K562 (cell line): ENCODE data around the gene KLK6. TPM values are rescaled to one million over a fixed set of nuclear protein-coding genes. Genes with fewer than 3 reads are reported as not detected.

ENCODE experiments used
- ATAC-seq: fragments of 200-7000 bp; cut with Tn5 transposase; 3 replicates; pipeline ENCODE4 v1.9.1; 2020; ENCODE audit warnings: moderate library complexity
- BruUV-seq: library from RNA; stranded (reverse); fragments of 400-500 nt; replicated peaks from 2 replicates; lab custom pipeline; 2021; lab: Mats Ljungman, UMichigan
- CTCF ChIA-PET: fragments of 300-600 bp; formaldehyde crosslinking; extraction: SDS; loops from one replicate; lab custom pipeline; 2021; ENCODE audit warnings: low intra/inter-chr PET ratio; lab: Yijun Ruan, JAX
- POLR2A ChIA-PET: fragments of 300-600, 350-650 bp; sonication (Branson Sonifier 250); formaldehyde crosslinking; extraction: SDS; loops from one replicate; lab custom pipeline; 2021; ENCODE audit warnings: antibody characterized with exemption, inconsistent platforms; lab: Yijun Ruan, JAX
- DNase-seq, 4 experiments: peaks; one replicate each; pipeline versions ENCODE4 v3.0.0 to v3.0.0-alpha.2; 2011 to 2018; ENCODE audit warnings: low spot score in 3 of 4, mixed read lengths in 3 of 4; ENCODE audit errors: extremely low read depth in 1 of 4
- FAIRE-seq: peaks from 2 replicates; lab custom pipeline; 2011; peaks lifted over from hg19 to GRCh38; lab: Jason Lieb, UNC
- H2AFZ ChIP-seq: 2 replicates; pipeline ENCODE4 v1.6.0; 2011; ENCODE audit warnings: low read depth, low read length, control low read depth, inconsistent platforms
- H3K27ac ChIP-seq: fragments of 200-600 bp; 3 replicates; pipeline ENCODE4 v1.8.0; 2011; ENCODE audit warnings: low read depth, mild to moderate bottlenecking, control low read depth, inconsistent platforms, low read length, moderate library complexity, mixed read lengths; ENCODE audit errors: extremely low read depth
- H3K27me3 ChIP-seq, 2 experiments: fragments of 300-600 bp in 1 of 2; 2 replicates in 1 of 2; 3 replicates in 1 of 2; pipeline versions ENCODE4 v1.6.0 to v1.8.0; 2011; ENCODE audit warnings: inconsistent platforms in 2 of 2, low read length in 2 of 2, mild to moderate bottlenecking in 1 of 2, mixed read lengths in 1 of 2, moderate library complexity in 1 of 2; ENCODE audit not compliant: control insufficient read depth in 2 of 2, insufficient read depth in 2 of 2
- H3K36me3 ChIP-seq: fragments of 300-600 bp; 3 replicates; pipeline ENCODE4 v1.8.0; 2011; ENCODE audit warnings: mild to moderate bottlenecking, low read length, inconsistent platforms; ENCODE audit not compliant: control insufficient read depth, insufficient read depth
- H3K4me1 ChIP-seq, 2 experiments: fragments of 200-600 bp in 1 of 2; replicated peaks in 1 of 2; 2 replicates in 1 of 2; 3 replicates in 1 of 2; pipeline versions ENCODE4 v1.5.1 to v1.8.0; 2011; ENCODE audit warnings: inconsistent platforms in 2 of 2, low read length in 2 of 2, mild to moderate bottlenecking in 1 of 2, mixed read lengths in 1 of 2, moderate library complexity in 1 of 2; ENCODE audit not compliant: control insufficient read depth in 2 of 2, insufficient read depth in 2 of 2
- H3K4me2 ChIP-seq: 2 replicates; pipeline ENCODE4 v1.6.1; 2011; ENCODE audit warnings: low read length, control low read depth, inconsistent platforms, mixed read lengths; ENCODE audit not compliant: insufficient read depth
- H3K4me3 ChIP-seq: fragments of 200-600 bp; sonication (generic), shearing (Covaris generic); 2 replicates; pipeline ENCODE4 v1.5.1; 2016; ENCODE audit warnings: control low read depth, inconsistent platforms
- H3K79me2 ChIP-seq: fragments of 200-600 bp; 3 replicates; pipeline ENCODE4 v1.8.0; 2011; ENCODE audit warnings: low read length, inconsistent platforms; ENCODE audit not compliant: control insufficient read depth, insufficient read depth
- H3K9ac ChIP-seq, 2 experiments: 2 replicates each; pipeline versions ENCODE4 v1.6.0 to v1.6.1; 2011; ENCODE audit warnings: low read depth in 2 of 2, low read length in 2 of 2, control low read depth in 1 of 2, inconsistent platforms in 1 of 2, mild to moderate bottlenecking in 1 of 2, mixed read lengths in 1 of 2; ENCODE audit not compliant: insufficient read depth in 1 of 2
- H3K9me1 ChIP-seq: one replicate; pipeline ENCODE4 v1.6.0; 2011; ENCODE audit warnings: inconsistent platforms, mild to moderate bottlenecking, low read length, moderate library complexity; ENCODE audit not compliant: control insufficient read depth, insufficient read depth
- H3K9me3 ChIP-seq: replicated peaks from 2 replicates; pipeline ENCODE4 v1.5.1; 2011; ENCODE audit warnings: low read depth, low read length, inconsistent platforms; ENCODE audit not compliant: control insufficient read depth, insufficient read depth
- H4K20me1 ChIP-seq: replicated peaks from 2 replicates; pipeline ENCODE4 v1.6.1; 2011; ENCODE audit warnings: low read length, inconsistent platforms, mixed read lengths; ENCODE audit not compliant: control insufficient read depth, insufficient read depth
- BHLHE40 ChIP-seq: IDR thresholded peaks from 2 replicates; pipeline ENCODE4 v1.6.1; 2011; ENCODE audit warnings: low read length, improper control_type of control experiment
- BRD4 ChIP-seq: fragments of 200-600 bp; sonication (generic); IDR thresholded peaks from 2 replicates; pipeline ENCODE4 v1.6.1; 2017; ENCODE audit warnings: inconsistent platforms
- EZH2 ChIP-seq: IDR thresholded peaks from 2 replicates; pipeline ENCODE4 v1.6.1; 2012; ENCODE audit warnings: low read depth, mild to moderate bottlenecking, inconsistent platforms, low read length, borderline replicate concordance
- IRF2 ChIP-seq: sonication (generic); formaldehyde crosslinking; IDR thresholded peaks from 2 replicates; pipeline ENCODE4 v1.8.1; 2022; ENCODE audit warnings: mild to moderate bottlenecking, missing genetic modification reagents
- ZFP36 ChIP-seq: fragments of 150-350 bp; IDR thresholded peaks from 2 replicates; pipeline ENCODE4 v1.6.1; 2018; ENCODE audit warnings: low read length, low read depth; ENCODE audit not compliant: partially characterized antibody
- WGBS: fragments of 100-300 bp; shearing (Covaris generic); methylation state at CpG from one replicate; pipeline ENCODE4 v1.1.6; 2016; ENCODE audit warnings: low coverage, mixed read lengths; ENCODE audit not compliant: insufficient coverage; ENCODE audit errors: missing lambda C conversion rate; 5-methylcytosine and 5-hydroxymethylcytosine counted together
- in situ Hi-C: fragments of 300-500 bp; cut with MboI; formaldehyde crosslinking; loops from 4 replicates; pipeline ENCODE4 v1.15.0; 2018; ENCODE audit warnings: inconsistent platforms, mixed read lengths
- intact Hi-C: fragments of 100-400 bp; cut with micrococcal nuclease; formaldehyde crosslinking; loops from 2 replicates; pipeline ENCODE4 v1.14.2; 2022
- polyA plus RNA-seq, 8 experiments: library from polyadenylated mRNA; depleted of rRNA in 4 of 8; stranded (reverse) in 5 of 8; unstranded in 3 of 8; fragments of >200 nt; fragmentation: Nextera tagmentation in 2 of 8; fragmentation: Illumina TruSeq in 1 of 8; extraction: Ambion mirVana in 2 of 8; extraction: Trizol in 1 of 8; gene quantifications; 2 replicates each; pipeline versions ENCODE4 v1.2.1 to v1.2.3, GENCODE V29; 2011 to 2014; ENCODE audit warnings: inconsistent platforms in 1 of 8, missing spikeins in 1 of 8
- total RNA-seq, 7 experiments: library from RNA; depleted of rRNA in 6 of 7; stranded (reverse); fragments of >200 nt in 6 of 7; fragmentation: Illumina TruSeq in 2 of 7; extraction: Trizol in 2 of 7; gene quantifications; 2 replicates each; pipeline versions ENCODE4 v1.2.1 to v1.2.3, GENCODE V29; 2011 to 2021; ENCODE audit warnings: low replicate concordance in 1 of 7
- TF ChIP-seq, protein P1 (sequence below): fragments of 200-800 bp; sonication (Bioruptor generic); IDR thresholded peaks from 2 replicates; pipeline ENCODE4 v1.6.1; 2017; ENCODE audit warnings: missing genetic modification characterization, missing compliant biosample characterization
- TF ChIP-seq, protein P2 (sequence below): sonication (generic); formaldehyde crosslinking; IDR thresholded peaks from 2 replicates; pipeline ENCODE4 v1.8.1; 2023; ENCODE audit warnings: mild to moderate bottlenecking, missing genetic modification reagents
- TF ChIP-seq, protein P3 (sequence below): IDR thresholded peaks from 2 replicates; pipeline ENCODE4 v1.6.1; 2016; ENCODE audit warnings: missing genetic modification characterization, missing compliant biosample characterization
- TF ChIP-seq, protein P4 (sequence below): fragments of 250-450 bp; sonication (Bioruptor Pico); IDR thresholded peaks from 2 replicates; pipeline ENCODE4 v1.8.0; 2022; ENCODE audit warnings: inconsistent platforms, mild to moderate bottlenecking, moderate library complexity, borderline replicate concordance
- TF ChIP-seq, protein P5 (sequence below): fragments of 450-650 bp; formaldehyde crosslinking; IDR thresholded peaks from 2 replicates; pipeline ENCODE4 v1.4.0; 2020; ENCODE audit warnings: mild to moderate bottlenecking, moderate library complexity

Gene KLK6
- total and polyA plus RNA-seq, 9 of the 15 experiments (the other 6 are each of a cell fraction or from before 2014, with no cell fraction given): not detected

DNA sequence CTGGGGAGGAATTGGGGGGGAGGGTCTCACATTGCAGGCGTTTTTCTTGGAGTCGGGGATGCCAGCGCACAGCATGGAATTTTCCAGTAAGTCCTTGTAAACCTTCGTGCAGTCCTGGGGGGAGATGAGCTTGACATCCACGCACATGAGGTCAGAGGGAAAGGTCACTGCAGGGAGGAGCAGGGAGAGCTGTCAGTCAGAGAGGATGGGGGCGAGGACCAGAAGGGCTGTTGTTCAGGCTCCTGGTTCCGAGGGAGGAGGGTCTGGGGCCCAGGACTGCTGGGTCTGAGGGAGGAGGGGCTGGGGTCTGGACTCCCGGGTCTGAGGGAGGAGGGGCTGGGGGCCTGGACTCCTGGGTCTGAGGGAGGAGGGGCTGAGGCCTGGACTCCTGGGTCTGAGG is 10.4 kb upstream of the KLK6 start (continued):
- TF ChIP-seq BRD4: no peak

DNA sequence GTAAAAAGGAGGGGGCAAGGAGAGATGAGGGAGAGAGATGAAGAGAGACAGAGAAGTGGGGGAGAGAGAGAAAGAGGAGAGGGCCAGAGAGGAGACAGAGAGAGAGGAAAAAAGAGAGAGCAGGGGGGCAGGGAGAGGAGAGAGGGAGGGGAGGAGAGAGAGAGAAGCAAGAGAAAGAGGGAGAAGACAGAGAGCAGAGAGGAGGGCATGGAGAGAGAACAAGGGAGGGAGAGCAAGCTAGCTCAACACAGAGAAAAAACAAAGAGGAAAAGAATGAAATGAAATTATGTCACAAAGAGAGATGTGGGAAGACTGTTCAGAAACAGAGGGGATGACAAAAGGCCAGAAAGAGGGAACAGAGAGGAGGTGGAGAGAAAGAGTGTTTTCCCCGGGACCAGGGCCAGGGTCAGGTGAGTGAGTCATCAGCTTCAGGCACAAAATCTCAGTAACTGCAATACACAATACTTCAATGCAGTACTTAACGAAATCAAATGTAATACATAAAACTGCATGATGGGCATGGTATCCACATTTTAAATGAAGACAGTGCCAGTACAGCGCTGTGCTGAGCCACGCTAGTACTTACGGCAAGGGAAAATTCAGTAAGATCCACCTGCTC is 9.5 kb upstream of the KLK6 start:
- no peaks in the 10 kb centered on the region for H4K20me1 ChIP-seq
- intact Hi-C loops: no loop called here
- DNase-seq (no peak), ATAC-seq (no peak), FAIRE-seq (no peak)
- H2AFZ ChIP-seq: no peak overlapping the region
- H3K9ac ChIP-seq: no peak overlapping the region
- H3K79me2 ChIP-seq: no peaks in the 10 kb centered on the region
- ChIA-PET POLR2A (interaction anchor here (0.6 kb wide), 1 partner anchor 108 kb away, joined by 3 read pairs; no protein-coding TSS in a partner anchor), CTCF (no interaction called here)
- no peak overlapping the region for H3K27ac ChIP-seq
- peaks cover 2 to 11% of the 10 kb centered on the region in 2 experiments; a peak in 3 of 5 replicates for H3K27me3 ChIP-seq
- no peak overlapping the region for H3K4me3 ChIP-seq
- H3K9me3 ChIP-seq: no peaks in the 10 kb centered on the region
- no peak overlapping the region for H3K4me2 ChIP-seq
- no TSS peak for BruUV-seq
- no peaks in the 10 kb centered on the region for H3K9me1 ChIP-seq
- peaks cover 0 to under 1% of the 10 kb centered on the region in 2 experiments; a peak in 1 of 5 replicates for H3K4me1 ChIP-seq
- in situ Hi-C loops: no loop called here
- 10% methylated on average over 5 of the region's 5 CpGs for WGBS
- no peaks in the 10 kb centered on the region for H3K36me3 ChIP-seq
- no peak for TF ChIP-seq IRF2 (CRISPR knock-in tag)
- TF ChIP-seq, protein P1, sequence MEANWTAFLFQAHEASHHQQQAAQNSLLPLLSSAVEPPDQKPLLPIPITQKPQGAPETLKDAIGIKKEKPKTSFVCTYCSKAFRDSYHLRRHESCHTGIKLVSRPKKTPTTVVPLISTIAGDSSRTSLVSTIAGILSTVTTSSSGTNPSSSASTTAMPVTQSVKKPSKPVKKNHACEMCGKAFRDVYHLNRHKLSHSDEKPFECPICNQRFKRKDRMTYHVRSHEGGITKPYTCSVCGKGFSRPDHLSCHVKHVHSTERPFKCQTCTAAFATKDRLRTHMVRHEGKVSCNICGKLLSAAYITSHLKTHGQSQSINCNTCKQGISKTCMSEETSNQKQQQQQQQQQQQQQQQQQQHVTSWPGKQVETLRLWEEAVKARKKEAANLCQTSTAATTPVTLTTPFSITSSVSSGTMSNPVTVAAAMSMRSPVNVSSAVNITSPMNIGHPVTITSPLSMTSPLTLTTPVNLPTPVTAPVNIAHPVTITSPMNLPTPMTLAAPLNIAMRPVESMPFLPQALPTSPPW: no peak
- TF ChIP-seq, protein P2, sequence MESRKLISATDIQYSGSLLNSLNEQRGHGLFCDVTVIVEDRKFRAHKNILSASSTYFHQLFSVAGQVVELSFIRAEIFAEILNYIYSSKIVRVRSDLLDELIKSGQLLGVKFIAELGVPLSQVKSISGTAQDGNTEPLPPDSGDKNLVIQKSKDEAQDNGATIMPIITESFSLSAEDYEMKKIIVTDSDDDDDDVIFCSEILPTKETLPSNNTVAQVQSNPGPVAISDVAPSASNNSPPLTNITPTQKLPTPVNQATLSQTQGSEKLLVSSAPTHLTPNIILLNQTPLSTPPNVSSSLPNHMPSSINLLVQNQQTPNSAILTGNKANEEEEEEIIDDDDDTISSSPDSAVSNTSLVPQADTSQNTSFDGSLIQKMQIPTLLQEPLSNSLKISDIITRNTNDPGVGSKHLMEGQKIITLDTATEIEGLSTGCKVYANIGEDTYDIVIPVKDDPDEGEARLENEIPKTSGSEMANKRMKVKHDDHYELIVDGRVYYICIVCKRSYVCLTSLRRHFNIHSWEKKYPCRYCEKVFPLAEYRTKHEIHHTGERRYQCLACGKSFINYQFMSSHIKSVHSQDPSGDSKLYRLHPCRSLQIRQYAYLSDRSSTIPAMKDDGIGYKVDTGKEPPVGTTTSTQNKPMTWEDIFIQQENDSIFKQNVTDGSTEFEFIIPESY (CRISPR knock-in tag): no peak
- TF ChIP-seq, protein P3, sequence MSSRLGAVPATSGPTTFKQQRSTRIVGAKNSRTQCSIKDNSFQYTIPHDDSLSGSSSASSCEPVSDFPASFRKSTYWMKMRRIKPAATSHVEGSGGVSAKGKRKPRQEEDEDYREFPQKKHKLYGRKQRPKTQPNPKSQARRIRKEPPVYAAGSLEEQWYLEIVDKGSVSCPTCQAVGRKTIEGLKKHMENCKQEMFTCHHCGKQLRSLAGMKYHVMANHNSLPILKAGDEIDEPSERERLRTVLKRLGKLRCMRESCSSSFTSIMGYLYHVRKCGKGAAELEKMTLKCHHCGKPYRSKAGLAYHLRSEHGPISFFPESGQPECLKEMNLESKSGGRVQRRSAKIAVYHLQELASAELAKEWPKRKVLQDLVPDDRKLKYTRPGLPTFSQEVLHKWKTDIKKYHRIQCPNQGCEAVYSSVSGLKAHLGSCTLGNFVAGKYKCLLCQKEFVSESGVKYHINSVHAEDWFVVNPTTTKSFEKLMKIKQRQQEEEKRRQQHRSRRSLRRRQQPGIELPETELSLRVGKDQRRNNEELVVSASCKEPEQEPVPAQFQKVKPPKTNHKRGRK: peak; percentile 56; the same call in 1 of the 2 replicates
- no peak for TF ChIP-seq ZFP36
- TF ChIP-seq EZH2: no peak
- TF ChIP-seq, protein P4, sequence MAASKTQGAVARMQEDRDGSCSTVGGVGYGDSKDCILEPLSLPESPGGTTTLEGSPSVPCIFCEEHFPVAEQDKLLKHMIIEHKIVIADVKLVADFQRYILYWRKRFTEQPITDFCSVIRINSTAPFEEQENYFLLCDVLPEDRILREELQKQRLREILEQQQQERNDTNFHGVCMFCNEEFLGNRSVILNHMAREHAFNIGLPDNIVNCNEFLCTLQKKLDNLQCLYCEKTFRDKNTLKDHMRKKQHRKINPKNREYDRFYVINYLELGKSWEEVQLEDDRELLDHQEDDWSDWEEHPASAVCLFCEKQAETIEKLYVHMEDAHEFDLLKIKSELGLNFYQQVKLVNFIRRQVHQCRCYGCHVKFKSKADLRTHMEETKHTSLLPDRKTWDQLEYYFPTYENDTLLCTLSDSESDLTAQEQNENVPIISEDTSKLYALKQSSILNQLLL: no peak
- TF ChIP-seq, protein P5, sequence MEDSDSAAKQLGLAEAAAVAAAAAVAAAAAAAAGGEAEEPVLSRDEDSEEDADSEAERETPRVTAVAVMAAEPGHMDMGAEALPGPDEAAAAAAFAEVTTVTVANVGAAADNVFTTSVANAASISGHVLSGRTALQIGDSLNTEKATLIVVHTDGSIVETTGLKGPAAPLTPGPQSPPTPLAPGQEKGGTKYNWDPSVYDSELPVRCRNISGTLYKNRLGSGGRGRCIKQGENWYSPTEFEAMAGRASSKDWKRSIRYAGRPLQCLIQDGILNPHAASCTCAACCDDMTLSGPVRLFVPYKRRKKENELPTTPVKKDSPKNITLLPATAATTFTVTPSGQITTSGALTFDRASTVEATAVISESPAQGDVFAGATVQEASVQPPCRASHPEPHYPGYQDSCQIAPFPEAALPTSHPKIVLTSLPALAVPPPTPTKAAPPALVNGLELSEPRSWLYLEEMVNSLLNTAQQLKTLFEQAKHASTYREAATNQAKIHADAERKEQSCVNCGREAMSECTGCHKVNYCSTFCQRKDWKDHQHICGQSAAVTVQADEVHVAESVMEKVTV (CRISPR knock-in tag): no peak
- TF ChIP-seq BHLHE40: no peak
